GM23338 (cell line): ENCODE measurements around the gene CCR4. TPM values are rescaled to one million over a fixed set of nuclear protein-coding genes. Genes with fewer than 3 reads are reported as not detected.
A peak's percentile ranks its signal among the peaks of the same experiment; 100 is the strongest.

Experiments used
- ATAC-seq: fragments of 200-7000 bp; cut with Tn5 transposase; 3 replicates; pipeline ENCODE4 v1.9.1; 2020
- DNase-seq: peaks from one replicate; pipeline ENCODE4 v3.0.0-alpha.2; 2015; ENCODE audit warnings: low spot score
- H2AFZ ChIP-seq: fragments of 200-600 bp; sonication (generic); 2 replicates; pipeline ENCODE4 v1.8.0; 2016; ENCODE audit warnings: antibody characterized with exemption, mild to moderate bottlenecking, moderate library complexity
- H3F3A ChIP-seq: fragments of 200-600 bp; sonication (generic); replicated peaks from 2 replicates; pipeline ENCODE4 v1.8.0; 2017; ENCODE audit warnings: antibody characterized with exemption, mixed run types, low read depth
- H3K27ac ChIP-seq: fragments of 200-600 bp; sonication (generic); 2 replicates; pipeline ENCODE4 v1.6.1; 2016; ENCODE audit warnings: low read depth
- H3K27me3 ChIP-seq: fragments of 200-600 bp; sonication (generic); 2 replicates; pipeline ENCODE4 v1.8.0; 2016; ENCODE audit warnings: mild to moderate bottlenecking, mixed run types, moderate library complexity; ENCODE audit not compliant: insufficient read depth
- H3K36me3 ChIP-seq: fragments of 200-600 bp; sonication (generic); 2 replicates; pipeline ENCODE4 v1.8.0; 2016; ENCODE audit warnings: mild to moderate bottlenecking; ENCODE audit not compliant: insufficient read depth
- H3K4me1 ChIP-seq: fragments of 200-600 bp; sonication (generic); 2 replicates; pipeline ENCODE4 v1.8.0; 2016; ENCODE audit warnings: mild to moderate bottlenecking, moderate library complexity; ENCODE audit not compliant: insufficient read depth
- H3K4me2 ChIP-seq: fragments of 200-600 bp; sonication (generic); 2 replicates; pipeline ENCODE4 v1.7.1; 2017; ENCODE audit warnings: mixed run types
- H3K4me3 ChIP-seq: fragments of 200-600 bp; sonication (generic); 2 replicates; pipeline ENCODE4 v1.6.1; 2016; ENCODE audit warnings: mixed run types
- H3K79me2 ChIP-seq: fragments of 200-600 bp; sonication (generic); replicated peaks from 2 replicates; pipeline ENCODE4 v1.8.0; 2017; ENCODE audit warnings: mild to moderate bottlenecking; ENCODE audit not compliant: insufficient read depth
- H3K9me2 ChIP-seq: fragments of 200-600 bp; sonication (generic); 2 replicates; pipeline ENCODE4 v1.8.0; 2017; ENCODE audit not compliant: insufficient read depth
- H4K20me1 ChIP-seq: fragments of 200-600 bp; sonication (generic); replicated peaks from 2 replicates; pipeline ENCODE4 v1.8.0; 2017; ENCODE audit warnings: mild to moderate bottlenecking; ENCODE audit not compliant: insufficient read depth
- H3K27ac Mint-ChIP-seq: 2 replicates; pipeline ENCODE4 v1.8.0; 2020; ENCODE audit warnings: inconsistent platforms, mild to moderate bottlenecking, moderate library complexity, mixed read lengths
- H3K27me3 Mint-ChIP-seq: 3 replicates; pipeline ENCODE4 v1.8.0; 2022; ENCODE audit warnings: low read depth, mild to moderate bottlenecking, moderate library complexity, mixed read lengths, inconsistent platforms; ENCODE audit not compliant: insufficient read depth, poor library complexity
- H3K36me3 Mint-ChIP-seq: 3 replicates; pipeline ENCODE4 v1.8.0; 2021; ENCODE audit warnings: low read depth, mild to moderate bottlenecking, inconsistent platforms, moderate library complexity, mixed read lengths
- H3K4me1 Mint-ChIP-seq: 3 replicates; pipeline ENCODE4 v1.8.0; 2020; ENCODE audit warnings: mild to moderate bottlenecking, inconsistent platforms, mixed read lengths
- H3K4me3 Mint-ChIP-seq: 3 replicates; pipeline ENCODE4 v1.8.0; 2021; ENCODE audit warnings: moderate library complexity, mild to moderate bottlenecking, inconsistent platforms, mixed read lengths
- H3K9me3 Mint-ChIP-seq: 3 replicates; pipeline ENCODE4 v1.8.0; 2020; ENCODE audit warnings: moderate library complexity, mild to moderate bottlenecking, inconsistent platforms, mixed read lengths
- CREB1 ChIP-seq: fragments of 250-450 bp; sonication (Bioruptor Pico); IDR thresholded peaks from 2 replicates; pipeline ENCODE4 v1.5.0; 2020; ENCODE audit warnings: low read depth, mild to moderate bottlenecking, moderate library complexity
- EZH2 ChIP-seq: fragments of 200-600 bp; sonication (generic); IDR thresholded peaks from one replicate; pipeline ENCODE4 v1.8.0; 2017; ENCODE audit warnings: antibody characterized with exemption, mild to moderate bottlenecking, low read depth; ENCODE audit not compliant: unreplicated experiment
- EZH2phosphoT487 ChIP-seq: fragments of 200-600 bp; sonication (generic); IDR thresholded peaks from one replicate; pipeline ENCODE4 v1.8.1; 2018; ENCODE audit warnings: antibody characterized with exemption; ENCODE audit not compliant: unreplicated experiment
- NANOG ChIP-seq: IDR thresholded peaks from 2 replicates; pipeline ENCODE4 v1.6.1; 2016; ENCODE audit warnings: antibody characterized with exemption, borderline replicate concordance
- POLR2AphosphoS5 ChIP-seq: IDR thresholded peaks from 2 replicates; pipeline ENCODE4 v1.6.1; 2016; ENCODE audit warnings: antibody characterized with exemption, low read depth
- STAT1 ChIP-seq: IDR thresholded peaks from one replicate; pipeline ENCODE4 v1.6.1; 2016; ENCODE audit warnings: antibody characterized with exemption; ENCODE audit not compliant: unreplicated experiment
- ZNF114 ChIP-seq: fragments of 250-450 bp; sonication (Bioruptor Pico); IDR thresholded peaks from 2 replicates; pipeline ENCODE4 v1.5.0; 2020; ENCODE audit warnings: mild to moderate bottlenecking, moderate library complexity
- polyA plus RNA-seq: library from polyadenylated mRNA; unstranded; fragments of >200 nt; fragmentation: Nextera tagmentation; extraction: Ambion mirVana; gene quantifications from 2 replicates; pipeline ENCODE4 v1.2.1, GENCODE V29; 2016
- total RNA-seq: library from RNA; depleted of rRNA; stranded (reverse); fragments of >200 nt; shearing (Covaris generic); gene quantifications from 2 replicates; pipeline ENCODE4 v1.2.3, GENCODE V29; 2014; rRNA removed
- TF ChIP-seq, protein P1 (sequence below): IDR thresholded peaks from one replicate; pipeline ENCODE4 v1.6.1; 2018; ENCODE audit warnings: antibody characterized with exemption; ENCODE audit not compliant: unreplicated experiment
- TF ChIP-seq, protein P2 (sequence below), 2 experiments: fragments of 200-600 bp in 1 of 2; sonication (generic) in 1 of 2; conservative IDR thresholded peaks; 2 replicates each; pipeline versions ENCODE4 v1.5.1 to v1.6.1; 2016 to 2017; ENCODE audit warnings: antibody characterized with exemption in 2 of 2, low read depth in 2 of 2, mild to moderate bottlenecking in 2 of 2, moderate library complexity in 1 of 2
- TF ChIP-seq, protein P3 (sequence below): IDR thresholded peaks from 2 replicates; pipeline ENCODE4 v1.6.1; 2016; ENCODE audit warnings: antibody characterized with exemption

The CCR4 gene
- total and polyA plus RNA-seq, 2 experiments from 2014 or later: 0.10 to 0.35 TPM

DNA sequence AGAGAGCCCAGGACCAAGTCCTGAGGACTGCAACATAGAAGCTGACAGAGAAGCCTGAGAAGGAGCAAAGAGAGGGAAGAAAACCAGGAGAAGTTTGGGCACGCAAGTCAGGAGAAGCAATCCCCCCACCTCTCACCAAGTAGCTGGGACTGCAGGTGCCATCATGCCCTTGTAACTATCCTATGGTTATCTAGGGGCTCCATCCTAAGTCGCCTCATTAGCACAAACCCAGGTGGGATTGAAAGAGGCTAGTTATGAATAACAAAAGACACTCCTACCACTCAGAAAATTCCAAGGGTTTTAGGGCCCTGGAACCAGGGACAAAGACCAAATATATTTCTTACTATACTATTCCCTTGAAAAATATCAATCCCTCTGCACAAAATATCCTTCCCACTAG is 53.5 kb downstream of the CCR4 start:
- Histone ChIP-seq H4K20me1 (no peaks in the 10 kb centered on the region), H3K4me3 (no peak overlapping the region), H3K27ac (no peak overlapping the region), H3K27me3 (no peaks in the 10 kb centered on the region), H3K79me2 (no peaks in the 10 kb centered on the region), H3F3A (no peaks in the 10 kb centered on the region), H3K4me2 (peak overlapping the region; percentile 59), H2AFZ (no peak overlapping the region), H3K9me2 (0 out of 2 replicates have a peak, but pooled peaks cover 6% of the 10 kb centered on the region), H3K36me3 (peaks cover 3% of the 10 kb centered on the region; the same call in 1 of the 2 replicates), H3K4me1 (peaks cover 14% of the 10 kb centered on the region; the same call in 1 of the 2 replicates)
- H3K27me3 Mint-ChIP-seq: peaks cover 4% of the 10 kb centered on the region
- ATAC-seq (peak; percentile 81), DNase-seq (peak; percentile 72)
- H3K9me3 Mint-ChIP-seq: no peaks in the 10 kb centered on the region; the same call in 2 of the 3 replicates
- TF ChIP-seq POLR2AphosphoS5 (no peak), NANOG (no peak), STAT1 (no peak), CREB1 (no peak), ZNF114 (CRISPR knock-in tag) (no peak), EZH2phosphoT487 (no peak), EZH2 (no peak)
- TF ChIP-seq, protein P1, sequence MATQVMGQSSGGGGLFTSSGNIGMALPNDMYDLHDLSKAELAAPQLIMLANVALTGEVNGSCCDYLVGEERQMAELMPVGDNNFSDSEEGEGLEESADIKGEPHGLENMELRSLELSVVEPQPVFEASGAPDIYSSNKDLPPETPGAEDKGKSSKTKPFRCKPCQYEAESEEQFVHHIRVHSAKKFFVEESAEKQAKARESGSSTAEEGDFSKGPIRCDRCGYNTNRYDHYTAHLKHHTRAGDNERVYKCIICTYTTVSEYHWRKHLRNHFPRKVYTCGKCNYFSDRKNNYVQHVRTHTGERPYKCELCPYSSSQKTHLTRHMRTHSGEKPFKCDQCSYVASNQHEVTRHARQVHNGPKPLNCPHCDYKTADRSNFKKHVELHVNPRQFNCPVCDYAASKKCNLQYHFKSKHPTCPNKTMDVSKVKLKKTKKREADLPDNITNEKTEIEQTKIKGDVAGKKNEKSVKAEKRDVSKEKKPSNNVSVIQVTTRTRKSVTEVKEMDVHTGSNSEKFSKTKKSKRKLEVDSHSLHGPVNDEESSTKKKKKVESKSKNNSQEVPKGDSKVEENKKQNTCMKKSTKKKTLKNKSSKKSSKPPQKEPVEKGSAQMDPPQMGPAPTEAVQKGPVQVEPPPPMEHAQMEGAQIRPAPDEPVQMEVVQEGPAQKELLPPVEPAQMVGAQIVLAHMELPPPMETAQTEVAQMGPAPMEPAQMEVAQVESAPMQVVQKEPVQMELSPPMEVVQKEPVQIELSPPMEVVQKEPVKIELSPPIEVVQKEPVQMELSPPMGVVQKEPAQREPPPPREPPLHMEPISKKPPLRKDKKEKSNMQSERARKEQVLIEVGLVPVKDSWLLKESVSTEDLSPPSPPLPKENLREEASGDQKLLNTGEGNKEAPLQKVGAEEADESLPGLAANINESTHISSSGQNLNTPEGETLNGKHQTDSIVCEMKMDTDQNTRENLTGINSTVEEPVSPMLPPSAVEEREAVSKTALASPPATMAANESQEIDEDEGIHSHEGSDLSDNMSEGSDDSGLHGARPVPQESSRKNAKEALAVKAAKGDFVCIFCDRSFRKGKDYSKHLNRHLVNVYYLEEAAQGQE: no peak
- TF ChIP-seq, protein P2, sequence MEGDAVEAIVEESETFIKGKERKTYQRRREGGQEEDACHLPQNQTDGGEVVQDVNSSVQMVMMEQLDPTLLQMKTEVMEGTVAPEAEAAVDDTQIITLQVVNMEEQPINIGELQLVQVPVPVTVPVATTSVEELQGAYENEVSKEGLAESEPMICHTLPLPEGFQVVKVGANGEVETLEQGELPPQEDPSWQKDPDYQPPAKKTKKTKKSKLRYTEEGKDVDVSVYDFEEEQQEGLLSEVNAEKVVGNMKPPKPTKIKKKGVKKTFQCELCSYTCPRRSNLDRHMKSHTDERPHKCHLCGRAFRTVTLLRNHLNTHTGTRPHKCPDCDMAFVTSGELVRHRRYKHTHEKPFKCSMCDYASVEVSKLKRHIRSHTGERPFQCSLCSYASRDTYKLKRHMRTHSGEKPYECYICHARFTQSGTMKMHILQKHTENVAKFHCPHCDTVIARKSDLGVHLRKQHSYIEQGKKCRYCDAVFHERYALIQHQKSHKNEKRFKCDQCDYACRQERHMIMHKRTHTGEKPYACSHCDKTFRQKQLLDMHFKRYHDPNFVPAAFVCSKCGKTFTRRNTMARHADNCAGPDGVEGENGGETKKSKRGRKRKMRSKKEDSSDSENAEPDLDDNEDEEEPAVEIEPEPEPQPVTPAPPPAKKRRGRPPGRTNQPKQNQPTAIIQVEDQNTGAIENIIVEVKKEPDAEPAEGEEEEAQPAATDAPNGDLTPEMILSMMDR (conservative IDR thresholded peaks at IDR 0.05; ENCODE audit: low read depth in 2 of 2): no peak
- TF ChIP-seq, protein P3, sequence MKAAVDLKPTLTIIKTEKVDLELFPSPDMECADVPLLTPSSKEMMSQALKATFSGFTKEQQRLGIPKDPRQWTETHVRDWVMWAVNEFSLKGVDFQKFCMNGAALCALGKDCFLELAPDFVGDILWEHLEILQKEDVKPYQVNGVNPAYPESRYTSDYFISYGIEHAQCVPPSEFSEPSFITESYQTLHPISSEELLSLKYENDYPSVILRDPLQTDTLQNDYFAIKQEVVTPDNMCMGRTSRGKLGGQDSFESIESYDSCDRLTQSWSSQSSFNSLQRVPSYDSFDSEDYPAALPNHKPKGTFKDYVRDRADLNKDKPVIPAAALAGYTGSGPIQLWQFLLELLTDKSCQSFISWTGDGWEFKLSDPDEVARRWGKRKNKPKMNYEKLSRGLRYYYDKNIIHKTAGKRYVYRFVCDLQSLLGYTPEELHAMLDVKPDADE: no peak
- no peak overlapping the region for H3K4me3 Mint-ChIP-seq
- peak overlapping the region; percentile 4; the same call in 1 of the 2 replicates for H3K27ac Mint-ChIP-seq
- H3K36me3 Mint-ChIP-seq: peaks cover 20% of the 10 kb centered on the region
- peaks cover 15% of the 10 kb centered on the region for H3K4me1 Mint-ChIP-seq

Other genes starting within 250 kb of the CCR4 start
- gene TRIM71, start 133.6 kb upstream of the CCR4 start, total RNA-seq: 318 and 346 TPM in 2 replicates
- 71.2 and 71.5 TPM in 2 replicates for gene TRIM71, start 133.6 kb upstream of the CCR4 start, polyA plus RNA-seq
- 67.3 and 68.7 TPM in 2 replicates for gene GLB1, start 145.5 kb downstream of the CCR4 start, total RNA-seq
- gene GLB1, start 145.5 kb downstream of the CCR4 start, polyA plus RNA-seq: 23.4 and 26.3 TPM in 2 replicates
- gene TMPPE, start 145.5 kb downstream of the CCR4 start, total RNA-seq: 7.2 and 7.5 TPM in 2 replicates
- gene TMPPE, start 145.5 kb downstream of the CCR4 start, polyA plus RNA-seq: 0.92 and 1.0 TPM in 2 replicates
- gene CRTAP, start 162.4 kb downstream of the CCR4 start, total RNA-seq: 185 and 210 TPM in 2 replicates
- 71.9 and 75.3 TPM in 2 replicates for gene CRTAP, start 162.4 kb downstream of the CCR4 start, polyA plus RNA-seq